ENCODE results near the gene SCN7A. TPM values are rescaled to one million over a fixed set of nuclear protein-coding genes. Genes with fewer than 3 reads are reported as not detected.

Gene SCN7A
- total RNA-seq, 1 donor from 2014 or later: 0.32 TPM

- DNase-seq: no peak
- no peaks in the 10 kb centered on the region for H3K27me3 Mint-ChIP-seq (ENCODE audit: unreplicated experiment)
Measured at GRCh38 chr2:166519391-166519962, 25.4 kb upstream of the SCN7A start.

GRCh38 chr2:166518634-166519390 lies 24.8 kb upstream of the SCN7A start:
- no peak for TF ChIP-seq CTCF (IDR thresholded peaks at IDR 0.05; ENCODE audit: partially characterized antibody, unreplicated experiment)

More at GRCh38 chr2:166519391-166519962, 25.4 kb upstream of the SCN7A start:
- H3K9me3 Mint-ChIP-seq (ENCODE audit: unreplicated experiment): no peaks in the 10 kb centered on the region
- no peaks in the 10 kb centered on the region for H3K36me3 Mint-ChIP-seq (ENCODE audit: unreplicated experiment)
- H3K4me3 Mint-ChIP-seq (ENCODE audit: unreplicated experiment): no peak overlapping the region
- no peaks in the 10 kb centered on the region for H3K4me1 Mint-ChIP-seq (ENCODE audit: low read depth, unreplicated experiment)
- no peak overlapping the region for H3K27ac Mint-ChIP-seq (ENCODE audit: unreplicated experiment)
- no peak for TF ChIP-seq CTCF (IDR thresholded peaks at IDR 0.05; ENCODE audit: partially characterized antibody, unreplicated experiment)

GRCh38 chr2:166517533-166518061 lies 23.5 kb upstream of the SCN7A start:
- DNase-seq: no peak
- Mint-ChIP-seq H3K36me3 (ENCODE audit: unreplicated experiment) (no peaks in the 10 kb centered on the region), H3K9me3 (ENCODE audit: unreplicated experiment) (no peaks in the 10 kb centered on the region), H3K27ac (ENCODE audit: unreplicated experiment) (no peak overlapping the region), H3K4me1 (ENCODE audit: low read depth, unreplicated experiment) (no peaks in the 10 kb centered on the region), H3K27me3 (ENCODE audit: unreplicated experiment) (no peaks in the 10 kb centered on the region), H3K4me3 (ENCODE audit: unreplicated experiment) (no peak overlapping the region)
- no peak for TF ChIP-seq CTCF (IDR thresholded peaks at IDR 0.05; ENCODE audit: partially characterized antibody, unreplicated experiment)

More at GRCh38 chr2:166518634-166519390, 24.8 kb upstream of the SCN7A start:
- H3K27me3 Mint-ChIP-seq (ENCODE audit: unreplicated experiment): no peaks in the 10 kb centered on the region
- no peak overlapping the region for H3K27ac Mint-ChIP-seq (ENCODE audit: unreplicated experiment)
- H3K9me3 Mint-ChIP-seq (ENCODE audit: unreplicated experiment): no peaks in the 10 kb centered on the region
- H3K4me3 Mint-ChIP-seq (ENCODE audit: unreplicated experiment): no peak overlapping the region
- DNase-seq: no peak
- H3K4me1 Mint-ChIP-seq (ENCODE audit: low read depth, unreplicated experiment): no peaks in the 10 kb centered on the region
- no peaks in the 10 kb centered on the region for H3K36me3 Mint-ChIP-seq (ENCODE audit: unreplicated experiment)

GRCh38 chr2:166516712-166517303 lies 22.8 kb upstream of the SCN7A start:
- Mint-ChIP-seq H3K4me1 (ENCODE audit: low read depth, unreplicated experiment) (no peaks in the 10 kb centered on the region), H3K9me3 (ENCODE audit: unreplicated experiment) (no peaks in the 10 kb centered on the region), H3K4me3 (ENCODE audit: unreplicated experiment) (no peak overlapping the region), H3K27me3 (ENCODE audit: unreplicated experiment) (no peaks in the 10 kb centered on the region), H3K27ac (ENCODE audit: unreplicated experiment) (no peak overlapping the region), H3K36me3 (ENCODE audit: unreplicated experiment) (no peaks in the 10 kb centered on the region)
- DNase-seq: peak; percentile 47
- TF ChIP-seq CTCF (IDR thresholded peaks at IDR 0.05; ENCODE audit: partially characterized antibody, unreplicated experiment): peak; percentile 63
